Panc1 (cell line): ENCODE measurements around the gene IFNB1.

ENCODE experiments used
- TCF7L2 ChIP-seq: IDR thresholded peaks from 2 replicates; pipeline ENCODE4 v1.6.1; 2011; ENCODE audit warnings: mild to moderate bottlenecking, low read depth, low read length, inconsistent platforms
- TF ChIP-seq, protein P1 (sequence below): fragments of 450-650 bp; IDR thresholded peaks from 2 replicates; pipeline ENCODE4 v1.5.1; 2017; ENCODE audit warnings: mild to moderate bottlenecking

DNA sequence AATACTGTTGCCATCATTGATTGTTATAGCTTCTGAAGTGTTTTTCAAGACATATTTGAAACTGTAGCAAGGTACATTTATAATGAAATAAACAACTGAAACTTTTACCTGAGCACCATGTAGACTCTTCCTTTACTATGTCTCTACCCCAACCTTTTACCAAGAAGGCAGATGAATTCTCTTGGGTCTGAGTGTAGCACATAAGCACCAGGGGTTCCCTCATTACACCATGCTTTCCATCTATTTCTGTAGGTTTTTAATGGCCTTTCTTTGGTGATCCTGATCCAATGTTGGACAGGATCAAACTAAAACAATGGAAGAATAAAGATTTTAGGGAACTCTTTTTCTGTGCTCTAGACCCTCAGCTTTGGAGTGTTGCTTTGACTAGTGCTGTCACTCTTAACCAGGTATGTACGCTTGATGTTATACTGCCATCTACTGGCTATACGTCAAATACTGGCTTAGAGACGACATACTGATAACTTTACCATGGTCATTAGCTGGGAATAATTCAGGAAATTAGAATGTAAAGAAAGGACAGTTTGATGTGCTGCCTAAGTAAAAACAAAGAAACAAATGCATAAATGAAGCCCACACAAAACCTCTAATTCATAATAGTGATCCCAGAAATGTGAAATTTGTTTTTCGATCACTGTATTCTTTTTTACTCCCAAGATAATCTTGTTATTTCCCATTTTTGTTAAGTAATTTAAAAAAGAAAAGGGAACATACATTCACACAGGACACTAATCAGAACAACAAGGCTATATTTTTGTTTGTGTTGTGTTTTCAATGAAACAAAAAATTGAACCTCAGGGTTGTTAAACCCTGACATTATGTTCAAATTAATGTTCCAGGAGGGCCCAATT is 33.2 kb upstream of the IFNB1 start:
- TF ChIP-seq, protein P1, sequence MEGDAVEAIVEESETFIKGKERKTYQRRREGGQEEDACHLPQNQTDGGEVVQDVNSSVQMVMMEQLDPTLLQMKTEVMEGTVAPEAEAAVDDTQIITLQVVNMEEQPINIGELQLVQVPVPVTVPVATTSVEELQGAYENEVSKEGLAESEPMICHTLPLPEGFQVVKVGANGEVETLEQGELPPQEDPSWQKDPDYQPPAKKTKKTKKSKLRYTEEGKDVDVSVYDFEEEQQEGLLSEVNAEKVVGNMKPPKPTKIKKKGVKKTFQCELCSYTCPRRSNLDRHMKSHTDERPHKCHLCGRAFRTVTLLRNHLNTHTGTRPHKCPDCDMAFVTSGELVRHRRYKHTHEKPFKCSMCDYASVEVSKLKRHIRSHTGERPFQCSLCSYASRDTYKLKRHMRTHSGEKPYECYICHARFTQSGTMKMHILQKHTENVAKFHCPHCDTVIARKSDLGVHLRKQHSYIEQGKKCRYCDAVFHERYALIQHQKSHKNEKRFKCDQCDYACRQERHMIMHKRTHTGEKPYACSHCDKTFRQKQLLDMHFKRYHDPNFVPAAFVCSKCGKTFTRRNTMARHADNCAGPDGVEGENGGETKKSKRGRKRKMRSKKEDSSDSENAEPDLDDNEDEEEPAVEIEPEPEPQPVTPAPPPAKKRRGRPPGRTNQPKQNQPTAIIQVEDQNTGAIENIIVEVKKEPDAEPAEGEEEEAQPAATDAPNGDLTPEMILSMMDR: peak; percentile 51; the same call in 1 of the 2 replicates
- TF ChIP-seq TCF7L2: no peak
